GM18520 (cell line): Measurements from ENCODE around the gene FKBP1A.

Experiments
- ATAC-seq: cut with Tn5 transposase; IDR thresholded peaks from one replicate; pipeline ENCODE4 v1.9.1; 2021; ENCODE audit not compliant: unreplicated experiment

FKBP1A gene

DNA sequence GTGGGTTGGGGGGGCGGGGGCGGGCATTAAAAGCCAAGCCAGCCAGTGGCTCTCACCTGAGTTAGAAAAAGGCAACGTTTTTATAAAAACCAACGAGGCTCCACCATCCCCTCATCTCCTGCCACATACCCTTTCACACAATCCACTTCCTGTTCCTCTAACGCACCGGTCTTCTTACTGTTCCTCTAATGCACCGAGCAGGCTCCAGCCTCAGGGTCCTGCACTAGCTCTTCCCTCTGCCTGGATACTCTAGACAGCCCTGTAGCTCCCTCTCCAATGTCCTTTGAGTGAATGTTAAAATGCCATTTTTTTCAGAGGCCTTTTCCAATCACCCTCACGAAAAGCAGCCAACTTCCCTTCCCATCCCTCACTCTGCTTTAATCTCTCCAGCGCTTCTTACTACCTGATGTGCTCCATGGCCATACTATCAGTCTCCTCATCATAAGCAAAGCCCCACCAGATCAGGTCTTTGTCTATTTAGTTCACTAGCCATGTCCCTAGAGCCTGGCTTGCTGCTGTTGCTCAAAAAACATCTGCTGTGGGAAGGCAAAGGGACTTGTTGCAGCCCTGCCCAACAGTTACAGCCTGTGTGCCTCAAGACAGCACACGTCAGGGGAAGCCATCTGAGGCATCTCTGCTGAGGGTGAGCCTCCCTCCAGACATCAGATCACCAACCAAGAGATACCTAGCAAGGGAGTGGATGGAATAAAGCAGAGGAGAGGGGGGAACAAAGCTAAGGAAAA is 3.9 kb downstream of the FKBP1A start:
- no peak for ATAC-seq

DNA sequence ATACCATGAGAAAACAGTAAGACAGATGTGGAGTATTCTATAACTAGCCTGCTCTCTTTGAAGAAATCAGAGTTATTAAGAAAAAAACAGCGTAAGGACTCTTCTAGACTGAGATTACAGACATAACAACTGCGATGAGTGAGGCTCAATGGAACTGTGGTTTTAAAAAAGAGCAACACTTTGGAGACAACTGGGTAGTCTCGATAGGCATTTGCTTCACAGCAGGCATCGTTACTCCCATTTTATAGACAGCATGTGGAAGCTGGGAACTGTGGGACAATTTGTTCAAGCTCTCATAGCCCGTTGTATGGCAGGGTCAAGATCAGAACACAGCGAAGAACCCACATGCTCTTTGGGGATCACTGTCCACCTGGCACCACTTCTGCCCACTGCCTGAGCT is 4.6 kb downstream of the FKBP1A start:
- no peak for ATAC-seq

DNA sequence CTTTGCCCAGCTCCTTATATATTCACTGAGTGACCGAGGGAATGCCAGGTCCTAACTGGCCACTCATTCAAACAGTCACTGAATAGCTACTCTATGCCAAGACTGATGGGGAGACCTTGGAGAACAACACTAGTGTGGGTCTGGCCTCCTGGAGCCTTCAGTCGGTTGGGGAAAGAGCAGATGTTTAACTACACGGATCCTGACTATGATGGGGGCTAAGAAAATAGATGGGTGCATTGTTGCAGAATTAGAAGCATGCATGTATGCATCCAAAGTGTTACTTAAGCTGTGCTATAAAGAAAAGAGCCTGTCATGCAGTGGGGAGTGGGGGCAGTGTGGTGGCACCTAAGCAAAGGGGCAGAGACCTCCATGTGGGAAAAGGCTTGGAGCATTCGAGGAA is 6.5 kb downstream of the FKBP1A start:
- ATAC-seq, result no peak

DNA sequence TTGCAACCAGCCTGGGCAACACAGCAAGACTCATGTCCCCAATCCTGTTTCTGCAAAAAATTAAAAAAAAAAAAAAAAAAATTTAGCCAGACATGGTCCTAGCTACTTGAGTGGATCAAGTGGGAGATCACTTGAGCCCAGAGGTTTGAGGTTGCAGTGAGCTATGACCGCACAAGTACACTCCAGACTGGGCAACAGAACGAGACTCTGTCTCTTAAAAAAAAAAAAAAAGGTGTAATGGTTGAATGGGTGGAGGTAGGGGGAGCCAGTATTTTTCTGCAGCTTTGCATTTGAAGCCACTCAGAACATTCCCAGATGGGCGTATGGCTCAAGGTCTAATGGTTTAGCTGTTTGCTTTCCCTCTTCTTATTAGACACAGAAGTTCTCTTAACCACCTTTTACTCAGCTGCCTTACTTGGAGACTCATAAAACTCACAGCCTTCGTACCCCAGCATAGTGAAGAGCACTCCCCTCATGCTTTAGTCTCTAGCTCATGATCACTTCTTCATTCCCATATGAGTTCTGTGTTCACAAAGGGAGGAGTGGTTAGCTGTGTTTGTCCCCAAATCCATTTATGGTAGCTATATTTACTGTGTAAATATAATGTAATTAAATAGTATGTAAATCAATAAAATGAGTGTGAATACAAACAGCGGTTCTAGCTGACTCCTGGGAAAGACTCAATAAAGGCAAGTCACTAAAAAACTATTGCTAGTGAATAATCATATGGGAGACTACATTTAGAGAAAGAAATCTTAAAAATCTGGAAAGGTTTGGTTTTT is 9.0 kb downstream of the FKBP1A start:
- no peak for ATAC-seq

DNA sequence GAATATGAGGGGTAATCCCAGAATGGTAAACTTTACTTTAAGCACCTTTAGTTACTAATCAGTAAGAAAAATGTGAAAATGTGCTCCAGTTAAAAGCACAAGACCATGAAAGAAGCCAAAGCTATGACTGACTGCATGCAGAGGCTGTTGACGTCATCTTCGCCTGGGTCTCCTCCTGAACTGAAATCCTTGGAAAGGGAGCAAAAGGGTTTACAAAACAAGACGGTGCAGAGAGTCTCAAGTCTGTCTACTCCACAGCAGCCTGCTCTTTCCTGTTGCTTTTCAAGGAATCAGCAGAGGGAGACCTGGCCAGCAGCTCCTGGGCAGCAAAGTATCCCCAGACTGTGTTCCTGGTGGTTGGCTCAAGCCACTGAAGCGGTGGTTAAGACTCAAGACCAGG is 10.2 kb downstream of the FKBP1A start:
- ATAC-seq, result no peak

DNA sequence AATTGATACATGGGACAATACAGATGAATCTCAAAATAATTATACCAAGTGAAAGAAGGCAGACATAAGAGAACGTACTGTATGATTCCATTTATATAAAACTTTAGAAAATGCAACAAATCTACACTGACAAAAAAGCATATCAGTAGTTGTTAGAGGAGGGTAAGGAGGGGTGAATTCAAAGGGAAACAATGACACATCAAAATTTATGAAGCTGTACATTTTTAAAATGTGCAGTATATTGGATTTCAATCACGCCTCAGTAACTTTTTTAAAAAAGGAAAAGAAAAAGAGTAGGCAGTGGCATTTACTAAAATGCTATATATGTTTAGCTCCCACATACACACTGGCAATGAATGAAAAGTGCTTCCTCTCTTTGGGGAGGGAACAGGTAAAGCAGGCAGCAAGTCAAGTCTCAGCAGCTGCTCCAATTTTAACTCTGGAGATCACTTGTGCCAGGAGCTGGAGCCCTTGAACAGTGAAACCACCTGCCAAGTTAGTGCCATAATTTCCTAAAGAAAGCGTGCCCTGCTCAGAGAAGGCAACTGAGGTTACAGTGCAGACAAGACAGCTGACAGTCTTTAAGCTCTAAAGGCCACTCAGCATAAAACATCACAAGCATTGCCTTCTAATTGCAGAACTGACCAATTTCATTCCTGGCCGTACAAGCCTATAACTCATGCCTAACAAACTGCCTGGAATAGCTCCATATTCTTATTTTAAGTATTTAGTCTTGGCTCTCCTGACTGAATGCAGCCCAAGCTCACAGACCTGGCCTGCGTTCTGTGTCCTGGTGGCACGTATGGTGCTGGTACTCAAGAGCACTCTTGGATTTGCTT is 10.9 kb downstream of the FKBP1A start:
- no peak for ATAC-seq

DNA sequence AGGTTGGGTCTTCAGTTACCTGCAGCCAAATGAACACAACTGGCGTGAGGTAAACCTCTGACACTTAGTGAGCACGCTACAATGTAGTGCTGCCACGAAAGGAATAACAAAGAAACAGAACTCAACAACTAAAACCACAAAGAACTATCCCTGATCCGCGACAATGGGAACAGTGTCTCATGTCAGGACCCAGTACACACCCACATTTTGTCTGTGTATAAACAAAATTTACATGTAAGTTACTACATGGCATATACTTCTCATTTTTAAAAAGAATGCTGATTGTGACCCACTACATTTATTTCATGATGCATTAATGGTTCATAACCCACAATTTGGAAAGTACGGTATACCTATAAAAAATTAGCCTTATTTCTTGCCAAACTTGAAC is 14.1 kb downstream of the FKBP1A start:
- no peak for ATAC-seq

DNA sequence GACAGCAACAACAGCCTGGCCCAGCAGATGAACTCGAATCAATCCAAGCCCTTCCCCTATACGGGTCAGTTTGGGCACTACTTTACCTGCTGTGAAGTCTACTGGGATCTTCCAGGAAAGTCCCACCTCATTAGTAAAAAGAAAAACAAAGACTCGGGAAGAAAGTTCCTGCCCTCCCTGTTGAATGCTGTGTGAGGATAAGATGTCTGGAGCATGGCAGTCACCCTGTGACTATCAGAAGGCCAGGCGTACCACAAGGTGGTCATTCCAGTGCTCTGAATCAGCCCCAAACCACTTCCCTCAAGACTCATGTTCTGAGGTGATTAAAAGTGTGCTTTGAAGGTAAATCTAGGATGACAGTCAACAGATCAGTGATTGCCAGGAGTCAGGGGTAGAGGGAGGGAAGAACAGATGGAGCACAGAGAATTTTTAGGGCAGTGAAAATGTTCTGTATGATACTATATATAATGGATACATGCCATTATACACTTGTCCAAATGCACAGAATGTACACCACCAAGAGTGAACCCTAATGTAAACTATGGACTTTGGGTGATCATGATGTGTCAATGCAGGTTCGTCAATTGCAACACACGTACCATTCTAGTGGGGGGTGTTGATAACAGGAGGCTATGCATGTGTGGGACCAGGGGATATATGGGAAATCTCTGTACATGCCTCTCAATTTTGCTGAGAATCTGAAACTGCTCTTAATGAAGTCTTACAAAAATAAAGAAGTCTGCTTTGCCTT is 14.7 kb downstream of the FKBP1A start:
- ATAC-seq, result no peak

DNA sequence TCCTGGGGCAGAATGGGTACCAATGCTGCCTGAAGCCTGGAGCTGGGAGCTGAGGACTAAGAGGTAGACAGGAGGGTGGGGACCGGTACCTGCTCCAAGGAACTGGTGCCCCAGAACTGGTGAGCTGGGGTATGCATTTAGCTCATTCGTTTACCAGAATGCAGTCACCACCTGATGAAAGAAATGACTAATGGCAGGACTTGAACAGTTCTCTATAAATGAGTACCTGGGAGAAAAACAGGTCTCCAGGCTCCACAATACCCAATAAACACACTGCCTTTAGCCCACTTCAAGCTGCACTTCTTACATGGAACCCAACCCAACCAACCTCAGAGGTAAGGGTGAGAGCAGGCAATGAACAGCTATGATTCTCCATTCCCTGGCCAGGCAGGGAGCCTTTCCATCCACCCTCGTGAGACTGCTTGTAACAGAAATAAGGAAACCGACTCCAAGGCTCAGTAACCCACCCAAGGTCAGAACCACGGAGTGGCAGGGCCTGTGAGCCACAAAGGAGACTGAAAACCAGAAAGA is 15.4 kb downstream of the FKBP1A start:
- no peak for ATAC-seq

DNA sequence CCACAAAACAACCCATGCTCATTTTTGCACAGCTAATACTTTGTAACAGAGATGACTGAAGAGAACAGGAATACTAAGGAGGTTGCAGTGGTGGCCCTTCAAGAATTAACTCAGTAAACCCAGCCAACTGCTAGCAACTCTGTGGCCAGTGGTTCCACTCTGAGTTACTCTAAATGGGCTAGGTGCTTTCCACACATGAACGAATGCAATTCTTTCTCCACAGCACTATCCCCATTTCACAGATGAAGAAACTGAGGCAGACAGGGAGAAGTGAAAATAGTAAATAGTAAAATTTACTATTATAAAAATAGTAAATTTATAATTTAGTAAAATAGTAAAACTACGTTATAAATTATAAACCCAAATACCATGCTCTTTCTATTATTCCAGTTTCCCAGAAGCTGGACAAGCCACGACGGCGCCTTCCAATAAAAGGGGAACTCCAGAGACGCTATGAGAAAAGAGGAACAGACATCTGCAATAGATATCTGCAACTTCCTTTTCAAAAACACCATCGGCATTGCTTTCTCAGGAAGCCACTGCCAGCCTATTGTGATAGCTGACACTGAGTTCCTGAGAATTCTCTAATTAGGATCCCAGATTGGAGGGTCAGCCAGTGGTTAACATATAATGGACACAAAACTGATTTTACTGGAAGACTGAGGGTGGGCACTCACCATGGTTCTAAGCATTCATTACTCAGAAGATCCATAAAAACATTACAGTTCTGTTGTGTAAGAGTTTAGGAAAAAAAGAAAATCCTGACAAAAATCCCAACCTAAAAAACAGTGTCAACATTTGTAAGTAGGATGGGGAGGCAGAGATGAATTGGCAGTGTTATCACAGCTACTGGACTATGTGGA is 16.2 kb downstream of the FKBP1A start:
- no peak for ATAC-seq

DNA sequence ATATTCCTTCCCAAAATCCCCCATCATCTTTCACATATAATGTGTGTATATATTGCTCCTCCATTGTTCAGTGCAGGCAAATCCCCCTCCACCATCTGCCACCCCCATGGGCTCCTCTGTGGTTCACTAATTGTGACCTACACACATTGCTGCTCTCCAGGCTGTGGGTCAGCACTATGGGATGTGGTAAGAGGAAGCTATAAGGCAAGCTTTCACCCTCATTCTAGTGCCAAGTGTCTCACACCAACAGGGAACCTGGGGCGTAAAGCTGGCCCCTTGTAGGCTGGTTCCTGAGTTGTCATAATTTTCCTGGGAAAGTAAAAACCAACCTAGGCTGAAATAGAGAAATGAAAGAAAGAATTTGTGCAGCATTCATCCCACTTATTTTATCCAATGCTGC is 16.8 kb downstream of the FKBP1A start:
- no peak for ATAC-seq

DNA sequence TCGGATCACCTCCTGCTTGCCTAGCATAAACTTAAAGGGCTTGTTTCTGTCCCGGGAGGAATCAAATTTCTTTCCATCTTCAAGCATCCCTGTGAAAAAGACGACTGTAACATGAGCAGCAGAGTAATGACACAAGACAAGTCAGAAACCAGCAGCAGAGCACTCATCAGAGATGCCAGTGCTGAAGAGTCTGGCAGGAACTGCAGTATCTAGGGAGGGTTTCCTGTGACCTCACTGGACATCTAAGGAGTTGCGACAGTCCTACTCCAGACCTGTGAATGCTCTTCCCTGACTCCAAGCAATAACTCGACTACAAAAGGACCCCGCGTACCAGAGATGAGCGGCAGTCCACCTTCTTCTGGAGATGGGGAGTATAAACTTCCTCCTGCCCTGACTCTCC is 17.3 kb downstream of the FKBP1A start:
- ATAC-seq, result no peak

DNA sequence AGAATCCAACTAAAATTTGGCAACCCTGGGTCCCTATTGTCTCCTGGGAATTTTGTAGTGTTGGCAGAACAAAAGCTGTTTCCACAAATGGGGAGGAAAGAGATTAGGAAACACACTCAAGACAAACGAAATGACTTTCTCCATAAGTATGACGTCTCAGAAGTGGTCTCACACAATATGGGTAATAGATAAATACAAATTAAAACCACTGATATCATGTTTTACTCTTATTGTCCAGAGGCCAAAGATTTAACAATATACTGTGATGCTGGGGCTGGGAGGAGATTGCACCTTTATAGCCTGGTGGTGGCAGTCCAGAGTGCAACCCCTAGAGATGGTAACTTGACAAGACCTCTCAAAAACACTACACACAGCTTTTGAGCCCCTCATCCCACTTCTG is 18.6 kb downstream of the FKBP1A start:
- no peak for ATAC-seq

DNA sequence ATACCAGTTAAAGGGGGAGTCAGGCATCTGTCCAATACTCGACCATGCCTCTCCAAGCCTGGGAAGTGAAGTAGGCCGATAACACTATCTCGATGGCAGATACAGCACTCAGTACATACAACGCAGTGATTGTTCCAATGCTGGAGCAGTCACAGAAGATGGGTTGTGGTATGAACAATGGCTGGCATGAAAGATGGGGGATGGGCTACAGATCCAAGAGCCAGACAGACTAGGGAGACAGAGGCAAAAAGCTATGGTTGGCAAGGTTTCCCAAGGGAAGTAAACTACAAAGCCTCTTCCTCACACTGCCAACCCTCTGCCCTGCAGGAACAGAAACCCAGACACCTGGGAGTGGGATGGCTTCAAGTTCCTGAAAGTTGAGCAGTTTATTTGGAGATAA is 19.2 kb downstream of the FKBP1A start:
- ATAC-seq, result no peak

DNA sequence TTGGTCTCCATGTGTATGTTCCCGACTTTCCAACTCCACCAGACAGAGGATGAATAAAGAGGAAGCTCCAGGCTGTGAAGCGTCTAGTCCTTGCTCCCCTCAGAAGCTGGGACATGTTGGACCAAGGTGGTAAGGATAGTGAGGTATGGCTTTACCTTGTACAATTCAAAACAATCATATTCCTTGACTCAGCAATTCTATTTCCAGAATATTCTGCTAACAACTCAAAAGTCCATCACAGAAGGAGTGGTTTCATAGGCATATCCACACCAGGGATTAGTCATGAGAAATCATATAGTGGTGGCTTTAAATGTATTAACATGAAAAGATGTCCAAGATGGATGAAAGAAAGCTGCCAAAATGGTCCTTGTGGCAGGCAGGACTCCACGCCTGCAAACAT is 19.8 kb downstream of the FKBP1A start:
- ATAC-seq, result no peak

DNA sequence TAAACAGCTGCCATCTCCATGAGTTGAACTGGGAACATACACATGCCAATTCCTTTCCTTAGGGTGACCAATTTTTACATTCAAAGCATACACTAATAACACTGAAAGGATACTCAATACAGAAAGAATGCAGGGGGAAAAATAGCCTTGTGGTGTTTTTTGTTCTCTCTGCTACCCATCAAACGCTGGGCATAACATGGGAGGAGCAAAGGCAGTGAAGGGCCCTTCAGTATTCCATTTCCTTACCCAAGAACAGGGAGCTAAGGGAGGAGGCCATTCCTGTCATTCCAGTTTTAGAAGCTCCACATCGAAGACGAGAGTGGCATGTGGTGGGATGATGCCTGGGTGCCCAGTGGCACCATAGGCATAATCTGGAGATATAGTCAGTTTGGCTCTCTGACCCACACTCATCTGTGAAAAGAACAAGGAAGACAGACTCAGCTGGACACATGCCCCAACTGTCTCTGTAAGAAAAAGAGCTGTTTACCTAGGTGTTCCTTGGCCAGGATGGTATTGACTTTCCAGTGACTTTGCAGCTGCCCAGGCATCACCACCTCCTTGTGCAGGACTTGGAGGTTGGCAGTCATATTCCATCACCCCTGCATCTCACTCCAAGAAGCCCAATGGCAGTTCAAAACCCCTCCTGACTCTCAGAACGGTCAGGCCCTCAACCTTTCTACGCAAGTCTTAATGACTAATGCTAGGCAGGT is 20.9 kb downstream of the FKBP1A start:
- ATAC-seq, result no peak

DNA sequence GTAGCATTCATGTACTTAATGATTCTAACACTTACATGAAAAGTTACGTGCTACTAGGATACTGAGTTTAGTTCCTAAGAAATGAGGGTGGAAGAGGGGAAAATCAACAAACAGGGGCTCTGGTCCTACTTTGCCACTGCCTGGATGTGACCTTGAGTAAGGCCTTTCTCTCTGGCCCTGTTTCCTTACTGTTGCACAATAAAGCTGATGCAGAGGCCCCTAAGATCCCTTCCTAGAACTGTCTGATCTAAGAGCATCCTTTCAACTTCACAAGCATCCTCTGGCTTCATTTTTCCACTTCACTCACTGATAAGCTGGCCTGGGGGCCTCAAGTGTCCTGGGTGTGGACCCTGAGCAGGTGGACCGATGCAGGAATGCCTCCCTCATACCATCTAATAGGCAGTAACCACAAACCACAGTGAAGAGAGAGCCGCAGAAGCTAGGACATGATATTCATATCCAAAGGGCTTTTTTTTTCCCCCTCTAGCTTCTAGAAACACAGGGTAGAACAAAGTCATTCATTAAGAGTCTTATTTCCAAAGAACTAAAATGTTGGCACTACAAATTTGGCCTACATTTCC is 21.6 kb downstream of the FKBP1A start:
- no peak for ATAC-seq

DNA sequence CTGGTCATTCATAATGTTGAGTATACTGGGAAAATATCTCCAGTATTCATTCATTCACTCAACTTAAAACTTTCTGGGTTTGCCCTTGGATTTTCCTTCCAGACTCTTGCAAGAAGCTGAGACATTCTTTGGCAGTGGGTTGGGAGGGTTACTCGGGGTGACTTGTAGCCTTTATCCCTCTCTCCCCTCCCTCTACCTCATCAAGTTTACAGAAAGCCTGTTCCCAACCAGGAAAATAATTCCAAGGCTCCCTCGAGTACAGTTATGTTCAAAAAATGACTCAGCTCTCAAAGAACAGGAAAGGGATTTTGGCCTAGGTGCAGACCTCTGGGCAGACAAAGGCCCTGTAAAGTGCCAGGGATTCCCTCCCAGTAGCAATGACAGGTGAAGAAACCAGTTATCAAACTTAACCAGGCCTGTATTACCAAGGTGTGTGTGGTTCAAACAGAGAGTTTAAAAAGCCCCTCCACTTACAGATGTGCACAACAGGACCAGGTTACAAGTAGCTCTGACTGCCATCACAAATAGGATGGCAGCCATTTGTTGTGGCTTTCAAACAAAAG is 22.2 kb downstream of the FKBP1A start:
- no peak for ATAC-seq

DNA sequence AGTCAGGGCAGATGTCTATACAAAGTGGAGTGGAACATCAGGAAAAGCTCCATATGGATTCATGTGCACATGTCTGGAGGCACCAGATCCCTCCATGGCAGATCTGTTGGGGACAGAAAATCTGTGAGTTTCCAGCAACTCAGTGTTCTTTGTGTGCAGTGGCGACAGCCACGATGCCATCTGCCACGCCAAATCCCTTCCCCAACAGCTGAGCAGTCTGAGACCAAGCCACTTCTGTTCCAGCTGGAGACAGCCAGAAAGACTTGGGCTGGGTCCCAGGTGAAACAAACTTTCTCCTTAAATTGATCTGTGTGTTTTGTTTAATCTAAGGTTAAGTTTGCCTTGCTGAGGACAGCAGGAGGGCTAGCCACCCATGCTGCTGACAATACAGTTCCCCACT is 22.9 kb downstream of the FKBP1A start:
- ATAC-seq, result no peak
